NCI-H1105 (cell line): ENCODE measurements around the gene CCDC127.

Source experiments
- DNase-seq: peaks from one replicate; lab custom pipeline; 2025; lab: John Stamatoyannopoulos, UW

The CCDC127 gene

GRCh38 chr5:189486-189885 lies 28.5 kb downstream of the CCDC127 start:
- no peak for DNase-seq

GRCh38 chr5:188488-189481 lies 29.2 kb downstream of the CCDC127 start:
- peak; percentile 89 for DNase-seq

GRCh38 chr5:187617-188451 lies 30.1 kb downstream of the CCDC127 start:
- peak; percentile 7 for DNase-seq

GRCh38 chr5:187042-187431 lies 30.9 kb downstream of the CCDC127 start:
- DNase-seq, result no peak

- DNase-seq, result no peak
Measured at GRCh38 chr5:186091-187041, 31.6 kb downstream of the CCDC127 start.

- DNase-seq, result no peak
Measured at GRCh38 chr5:185095-186070, 32.6 kb downstream of the CCDC127 start.

GRCh38 chr5:184471-184870 lies 33.5 kb downstream of the CCDC127 start:
- DNase-seq, result no peak

GRCh38 chr5:182126-182525 lies 35.8 kb downstream of the CCDC127 start:
- no peak for DNase-seq

- DNase-seq, result no peak
Measured at GRCh38 chr5:181566-181965, 36.4 kb downstream of the CCDC127 start.

GRCh38 chr5:181160-181559 lies 36.8 kb downstream of the CCDC127 start:
- DNase-seq, result no peak

GRCh38 chr5:180286-180918 lies 37.6 kb downstream of the CCDC127 start:
- DNase-seq, result no peak

- DNase-seq, result no peak
Measured at GRCh38 chr5:179401-179800, 38.6 kb downstream of the CCDC127 start.

- peak; percentile 3 for DNase-seq
Measured at GRCh38 chr5:178110-178509, 39.8 kb downstream of the CCDC127 start.

- DNase-seq, result no peak
Measured at GRCh38 chr5:176296-176823, 41.6 kb downstream of the CCDC127 start.

- DNase-seq, result no peak
Measured at GRCh38 chr5:174876-175465, 43.0 kb downstream of the CCDC127 start.

- DNase-seq, result no peak
Measured at GRCh38 chr5:174291-174600, 43.7 kb downstream of the CCDC127 start.

- no peak for DNase-seq
Measured at GRCh38 chr5:173392-174290, 44.3 kb downstream of the CCDC127 start.

- no peak for DNase-seq
Measured at GRCh38 chr5:172841-173251, 45.1 kb downstream of the CCDC127 start.
